ENCODE measurements around the gene IGFBP5.

DNA sequence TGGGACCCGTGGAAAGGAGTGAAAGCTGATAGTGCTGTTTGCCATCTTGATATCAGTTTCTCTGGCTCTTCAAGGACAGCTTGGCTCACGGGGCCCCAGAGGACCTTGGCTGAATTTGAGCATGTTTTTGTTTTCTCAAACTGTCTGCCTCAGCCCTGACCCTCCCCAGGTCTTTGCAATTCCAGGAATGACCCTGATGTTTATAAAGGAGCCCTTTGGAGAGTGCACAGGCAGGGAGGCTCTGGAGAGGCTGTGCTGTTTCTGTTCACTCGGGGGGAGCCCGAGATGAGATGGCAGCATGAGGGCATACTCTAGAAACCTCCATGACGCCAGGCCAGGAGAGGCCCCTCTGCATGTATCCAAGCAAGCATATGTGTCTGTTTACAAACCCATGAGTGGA lies 45.8 kb downstream of the IGFBP5 start:
- TF ChIP-seq, protein P1, sequence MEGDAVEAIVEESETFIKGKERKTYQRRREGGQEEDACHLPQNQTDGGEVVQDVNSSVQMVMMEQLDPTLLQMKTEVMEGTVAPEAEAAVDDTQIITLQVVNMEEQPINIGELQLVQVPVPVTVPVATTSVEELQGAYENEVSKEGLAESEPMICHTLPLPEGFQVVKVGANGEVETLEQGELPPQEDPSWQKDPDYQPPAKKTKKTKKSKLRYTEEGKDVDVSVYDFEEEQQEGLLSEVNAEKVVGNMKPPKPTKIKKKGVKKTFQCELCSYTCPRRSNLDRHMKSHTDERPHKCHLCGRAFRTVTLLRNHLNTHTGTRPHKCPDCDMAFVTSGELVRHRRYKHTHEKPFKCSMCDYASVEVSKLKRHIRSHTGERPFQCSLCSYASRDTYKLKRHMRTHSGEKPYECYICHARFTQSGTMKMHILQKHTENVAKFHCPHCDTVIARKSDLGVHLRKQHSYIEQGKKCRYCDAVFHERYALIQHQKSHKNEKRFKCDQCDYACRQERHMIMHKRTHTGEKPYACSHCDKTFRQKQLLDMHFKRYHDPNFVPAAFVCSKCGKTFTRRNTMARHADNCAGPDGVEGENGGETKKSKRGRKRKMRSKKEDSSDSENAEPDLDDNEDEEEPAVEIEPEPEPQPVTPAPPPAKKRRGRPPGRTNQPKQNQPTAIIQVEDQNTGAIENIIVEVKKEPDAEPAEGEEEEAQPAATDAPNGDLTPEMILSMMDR (conservative IDR thresholded peaks at IDR 0.05; ENCODE audit: low read depth, low read length): no peak
- TF ChIP-seq EZH2 (IDR thresholded peaks at IDR 0.05; ENCODE audit: low read length, unreplicated experiment) (no peak), EZH2phosphoT487 (IDR thresholded peaks at IDR 0.05; ENCODE audit: borderline replicate concordance, low read length) (no peak)

All from PC-3 (cell line).